ENCODE data around the gene RACGAP1. TPM values are rescaled to one million over a fixed set of nuclear protein-coding genes. Genes with fewer than 3 reads are reported as not detected.

Gene RACGAP1
- total RNA-seq, 6 experiments from 2014 or later = 2.8 to 5.4 (median 4.2) TPM

- DNase-seq (no peak), ATAC-seq (no peak)
- no peak overlapping the region for H3K27ac ChIP-seq
- 68% methylated on average over 5 of the region's 6 CpGs for WGBS (ENCODE audit: insufficient coverage, low coverage, low lambda C conversion rate, missing lambda C conversion rate)
- no peak overlapping the region for H3K4me3 ChIP-seq
- TF ChIP-seq POLR2A (IDR thresholded peaks at IDR 0.05) = no peak
- TF ChIP-seq, protein P1, sequence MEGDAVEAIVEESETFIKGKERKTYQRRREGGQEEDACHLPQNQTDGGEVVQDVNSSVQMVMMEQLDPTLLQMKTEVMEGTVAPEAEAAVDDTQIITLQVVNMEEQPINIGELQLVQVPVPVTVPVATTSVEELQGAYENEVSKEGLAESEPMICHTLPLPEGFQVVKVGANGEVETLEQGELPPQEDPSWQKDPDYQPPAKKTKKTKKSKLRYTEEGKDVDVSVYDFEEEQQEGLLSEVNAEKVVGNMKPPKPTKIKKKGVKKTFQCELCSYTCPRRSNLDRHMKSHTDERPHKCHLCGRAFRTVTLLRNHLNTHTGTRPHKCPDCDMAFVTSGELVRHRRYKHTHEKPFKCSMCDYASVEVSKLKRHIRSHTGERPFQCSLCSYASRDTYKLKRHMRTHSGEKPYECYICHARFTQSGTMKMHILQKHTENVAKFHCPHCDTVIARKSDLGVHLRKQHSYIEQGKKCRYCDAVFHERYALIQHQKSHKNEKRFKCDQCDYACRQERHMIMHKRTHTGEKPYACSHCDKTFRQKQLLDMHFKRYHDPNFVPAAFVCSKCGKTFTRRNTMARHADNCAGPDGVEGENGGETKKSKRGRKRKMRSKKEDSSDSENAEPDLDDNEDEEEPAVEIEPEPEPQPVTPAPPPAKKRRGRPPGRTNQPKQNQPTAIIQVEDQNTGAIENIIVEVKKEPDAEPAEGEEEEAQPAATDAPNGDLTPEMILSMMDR (IDR thresholded peaks at IDR 0.05) = no peak
- no peaks in the 10 kb centered on the region for H3K4me1 ChIP-seq
- H3K9me3 ChIP-seq = no peaks in the 10 kb centered on the region
- H3K36me3 ChIP-seq = no peaks in the 10 kb centered on the region
- H3K27me3 ChIP-seq = no peaks in the 10 kb centered on the region
- intact Hi-C loops (cut with DNase I) = no loop called here
Measured at GRCh38 chr12:50043854-50044253, 18.6 kb upstream of the RACGAP1 start.

DNA sequence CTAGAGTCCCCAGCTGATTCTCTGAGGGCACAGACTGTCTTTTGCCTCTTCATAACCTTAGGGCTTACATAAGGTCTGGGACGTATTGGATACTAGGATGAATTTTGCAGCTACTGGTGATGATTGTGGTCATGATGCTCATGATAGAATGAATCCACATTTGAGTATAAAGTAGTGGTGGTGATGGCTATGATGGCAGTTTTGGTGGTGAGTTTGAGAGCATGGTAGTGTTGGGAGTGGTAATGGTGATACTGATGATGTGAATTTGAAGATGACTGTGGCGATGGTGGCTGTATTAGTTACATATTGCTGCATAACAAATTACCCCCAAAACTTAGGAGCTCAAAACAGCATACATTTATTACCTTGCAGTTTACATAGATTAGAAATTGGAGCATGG, 18.0 kb upstream of the RACGAP1 start:
- intact Hi-C loops (cut with DNase I) = no loop called here

DNA sequence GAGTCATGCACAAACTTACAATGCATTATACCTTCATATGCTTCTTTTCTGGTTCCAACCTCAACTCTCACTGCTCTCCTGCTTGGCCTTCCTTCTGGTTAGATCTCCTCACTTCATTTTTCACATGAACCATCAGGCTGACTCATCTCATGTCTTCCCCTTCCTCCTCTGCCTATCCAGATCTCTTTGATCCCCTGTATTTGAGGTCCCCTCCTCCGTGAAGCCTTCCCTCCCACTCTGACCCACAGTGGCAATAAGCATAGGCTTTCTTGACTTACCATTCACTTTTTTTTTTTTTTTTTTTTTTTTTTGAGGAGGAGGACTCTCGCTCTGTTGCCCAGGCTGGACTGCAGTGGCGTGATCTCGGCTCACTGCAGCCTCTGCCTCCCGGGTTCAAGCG, 17.4 kb upstream of the RACGAP1 start:
- Histone ChIP-seq H3K27me3 (no peaks in the 10 kb centered on the region), H3K9me3 (no peaks in the 10 kb centered on the region), H3K4me3 (no peak overlapping the region), H3K4me1 (no peaks in the 10 kb centered on the region), H3K36me3 (no peaks in the 10 kb centered on the region), H3K27ac (no peak overlapping the region)
- ATAC-seq (no peak), DNase-seq (no peak)
- no peak for TF ChIP-seq POLR2A (IDR thresholded peaks at IDR 0.05)
- TF ChIP-seq, protein P1 (IDR thresholded peaks at IDR 0.05) = no peak
- 60% methylated on average over 1 of the region's 6 CpGs for WGBS (ENCODE audit: insufficient coverage, low coverage, low lambda C conversion rate, missing lambda C conversion rate)
- intact Hi-C loops (cut with DNase I) = no loop called here

More for the DNA sequence above, 18.0 kb upstream of the RACGAP1 start:
- TF ChIP-seq POLR2A (IDR thresholded peaks at IDR 0.05) = no peak
- TF ChIP-seq, protein P1 (IDR thresholded peaks at IDR 0.05) = no peak
- no peak for DNase-seq
- no peaks in the 10 kb centered on the region for H3K9me3 ChIP-seq
- no peak overlapping the region for H3K4me3 ChIP-seq
- H3K27me3 ChIP-seq = no peaks in the 10 kb centered on the region
- H3K27ac ChIP-seq = no peak overlapping the region
- no peak for ATAC-seq
- no peaks in the 10 kb centered on the region for H3K4me1 ChIP-seq
- H3K36me3 ChIP-seq = no peaks in the 10 kb centered on the region
- 61% methylated on average over 2 of the region's 2 CpGs for WGBS (ENCODE audit: insufficient coverage, low coverage, low lambda C conversion rate, missing lambda C conversion rate)

DNA sequence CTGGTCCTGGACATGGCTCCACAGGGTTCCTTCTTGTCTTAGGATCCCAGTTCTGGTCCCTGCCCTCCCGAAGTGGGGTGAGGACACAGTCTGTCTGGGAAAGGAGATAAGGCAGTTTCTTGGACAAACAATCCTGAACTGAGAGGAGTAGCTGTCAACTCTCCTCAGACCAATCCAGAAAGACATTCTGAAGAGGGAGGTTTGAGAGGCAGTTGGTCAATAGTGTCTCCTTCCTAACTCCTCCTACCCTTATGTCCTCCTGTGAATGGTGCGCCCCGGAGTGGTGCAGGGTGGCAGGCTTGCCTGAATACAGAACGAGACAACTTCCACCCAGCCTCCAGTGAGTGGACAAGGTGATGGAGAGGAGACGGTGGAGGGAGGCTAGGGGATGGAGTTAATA, 16.7 kb upstream of the RACGAP1 start:
- H3K4me1 ChIP-seq = no peaks in the 10 kb centered on the region
- DNase-seq (no peak), ATAC-seq (no peak)
- no peaks in the 10 kb centered on the region for H3K9me3 ChIP-seq
- no peak overlapping the region for H3K27ac ChIP-seq
- 69% methylated on average over 4 of the region's 5 CpGs for WGBS (ENCODE audit: insufficient coverage, low coverage, low lambda C conversion rate, missing lambda C conversion rate)
- intact Hi-C loops (cut with DNase I) = no loop called here
- no peaks in the 10 kb centered on the region for H3K36me3 ChIP-seq
- TF ChIP-seq, protein P1 (IDR thresholded peaks at IDR 0.05) = no peak
- TF ChIP-seq POLR2A (IDR thresholded peaks at IDR 0.05) = no peak
- no peaks in the 10 kb centered on the region for H3K27me3 ChIP-seq
- H3K4me3 ChIP-seq = no peak overlapping the region
